RWPE1 (cell line): Measurements from ENCODE around the gene GUK1.
A peak's percentile ranks its signal among the peaks of the same experiment; 100 is the strongest.

Source experiments
- CTCF ChIA-PET: fragments of 350-600 bp; sonication (Branson Sonifier 250); formaldehyde crosslinking; extraction: SDS; loops from one replicate; lab custom pipeline; 2021; lab: Yijun Ruan, JAX
- POLR2A ChIA-PET: fragments of 400-600 bp; formaldehyde crosslinking; extraction: SDS; loops from one replicate; lab custom pipeline; 2020; ENCODE audit warnings: antibody characterized with exemption; ENCODE audit not compliant: low non-redundant PET; lab: Yijun Ruan, JAX
- DNase-seq: peaks from one replicate; pipeline ENCODE4 v3.0.0; 2012; ENCODE audit warnings: low spot score
- H3K27ac ChIP-seq: fragments of 450-650 bp; 2 replicates; pipeline ENCODE4 v1.5.1; 2017
- TF ChIP-seq, protein P1 (sequence below): fragments of 450-650 bp; conservative IDR thresholded peaks from 2 replicates; pipeline ENCODE4 v1.5.1; 2017; ENCODE audit warnings: low read depth, mild to moderate bottlenecking

GUK1 gene

DNA sequence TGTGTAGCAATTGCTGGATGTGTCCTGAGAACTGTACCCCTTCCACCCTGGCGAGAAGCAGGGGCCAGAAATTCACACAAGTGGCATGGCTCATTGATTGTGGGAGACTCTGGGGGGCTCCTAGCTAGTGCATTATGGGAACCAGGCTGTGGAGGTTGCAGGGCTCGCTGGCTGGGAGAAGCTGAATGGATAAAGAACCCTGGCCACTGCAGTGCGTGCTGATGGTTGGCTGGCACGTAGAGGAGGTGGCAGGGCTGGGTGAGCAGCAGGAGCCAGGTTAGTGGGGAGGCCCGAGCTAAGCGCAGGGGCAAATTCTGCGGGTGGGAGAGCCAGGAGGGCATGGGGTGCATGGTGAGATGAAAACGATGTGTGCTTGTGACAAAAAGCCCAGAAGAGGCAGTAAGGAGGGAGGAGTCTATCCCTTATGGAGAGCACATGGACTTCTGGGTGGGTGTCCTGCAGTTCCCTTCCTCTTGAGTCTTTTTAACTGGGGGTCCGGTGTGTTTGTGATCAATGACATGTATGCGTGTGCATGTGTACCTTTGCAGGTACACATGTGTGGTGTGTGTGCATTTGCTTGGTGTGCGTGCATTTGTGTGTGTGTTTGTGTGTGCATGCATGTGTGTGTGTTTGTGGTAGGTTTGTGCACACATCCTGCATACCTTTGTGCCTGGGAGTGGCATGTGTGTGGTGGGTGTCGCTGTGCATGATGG is 3.6 kb downstream of the GUK1 start:
- POLR2A ChIA-PET: interaction anchor here (0.9 kb wide), 1 partner anchor 22 kb away, joined by 3 read pairs; the partner anchor contains the start of gene IBA57
- H3K27ac ChIP-seq: peak overlapping the region; percentile 100
- no peak for DNase-seq
- TF ChIP-seq, protein P1, sequence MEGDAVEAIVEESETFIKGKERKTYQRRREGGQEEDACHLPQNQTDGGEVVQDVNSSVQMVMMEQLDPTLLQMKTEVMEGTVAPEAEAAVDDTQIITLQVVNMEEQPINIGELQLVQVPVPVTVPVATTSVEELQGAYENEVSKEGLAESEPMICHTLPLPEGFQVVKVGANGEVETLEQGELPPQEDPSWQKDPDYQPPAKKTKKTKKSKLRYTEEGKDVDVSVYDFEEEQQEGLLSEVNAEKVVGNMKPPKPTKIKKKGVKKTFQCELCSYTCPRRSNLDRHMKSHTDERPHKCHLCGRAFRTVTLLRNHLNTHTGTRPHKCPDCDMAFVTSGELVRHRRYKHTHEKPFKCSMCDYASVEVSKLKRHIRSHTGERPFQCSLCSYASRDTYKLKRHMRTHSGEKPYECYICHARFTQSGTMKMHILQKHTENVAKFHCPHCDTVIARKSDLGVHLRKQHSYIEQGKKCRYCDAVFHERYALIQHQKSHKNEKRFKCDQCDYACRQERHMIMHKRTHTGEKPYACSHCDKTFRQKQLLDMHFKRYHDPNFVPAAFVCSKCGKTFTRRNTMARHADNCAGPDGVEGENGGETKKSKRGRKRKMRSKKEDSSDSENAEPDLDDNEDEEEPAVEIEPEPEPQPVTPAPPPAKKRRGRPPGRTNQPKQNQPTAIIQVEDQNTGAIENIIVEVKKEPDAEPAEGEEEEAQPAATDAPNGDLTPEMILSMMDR: no peak
- CTCF ChIA-PET: no interaction called here

DNA sequence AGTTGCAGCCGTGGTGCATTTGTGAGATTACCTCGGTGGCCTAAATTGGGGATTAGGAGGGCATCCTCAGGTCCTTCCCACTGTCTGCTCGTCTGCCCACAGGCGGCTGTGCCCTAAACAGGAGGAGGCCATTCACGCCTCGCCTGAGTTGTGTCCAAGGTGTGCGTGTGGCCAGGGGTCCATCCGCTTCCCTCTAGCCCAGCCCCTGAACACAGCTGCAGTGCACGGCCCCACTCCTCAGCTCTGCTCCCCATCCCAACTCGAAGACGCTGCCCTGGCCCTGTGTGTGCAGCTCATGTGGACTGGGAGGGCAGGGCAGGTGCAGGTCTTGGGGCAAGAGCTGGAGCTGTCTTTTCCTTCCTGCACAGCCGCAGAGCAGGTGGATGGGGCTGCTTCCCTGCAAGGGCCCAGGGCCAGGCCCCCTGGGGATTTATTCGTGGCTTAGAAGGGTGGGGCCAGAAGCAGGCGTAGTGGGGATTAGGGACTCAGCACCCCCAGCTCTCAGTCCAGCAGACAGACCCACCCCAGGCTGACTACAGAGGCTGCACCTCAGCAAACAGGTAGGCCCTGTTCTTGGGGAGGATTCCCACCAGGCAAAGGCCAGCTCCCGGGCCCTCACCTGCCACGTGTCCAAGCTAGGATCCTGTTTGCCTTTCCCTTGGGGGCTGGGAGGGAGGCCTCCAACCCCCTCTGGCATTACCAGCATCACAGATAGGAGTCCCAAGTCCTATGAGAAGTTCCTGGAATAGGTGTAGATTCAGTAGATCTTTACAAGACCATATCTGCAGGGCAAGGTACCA is 4.3 kb downstream of the GUK1 start:
- TF ChIP-seq, protein P1: no peak
- peak overlapping the region; percentile 100 for H3K27ac ChIP-seq
- CTCF ChIA-PET: no interaction called here
- DNase-seq: no peak
- POLR2A ChIA-PET: no interaction called here

DNA sequence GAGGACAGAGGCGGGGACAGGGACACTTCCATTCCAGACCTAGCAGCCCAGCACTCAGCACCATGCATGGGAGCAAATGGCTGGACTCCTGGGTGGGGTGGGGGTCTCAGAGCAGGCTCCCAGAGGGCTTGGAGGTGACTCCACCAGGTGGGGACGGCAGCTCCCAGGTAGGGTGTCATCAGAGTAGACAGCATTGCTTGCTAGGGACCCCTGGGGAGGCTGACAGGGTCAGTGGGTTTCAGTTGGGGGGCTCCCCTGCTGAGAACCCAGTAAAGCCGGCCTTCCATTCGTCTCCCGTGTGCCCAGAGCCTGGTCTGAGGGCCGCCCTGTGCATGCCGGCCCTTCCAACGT is 4.9 kb downstream of the GUK1 start:
- peak overlapping the region; percentile 100 for H3K27ac ChIP-seq
- TF ChIP-seq, protein P1: no peak
- no peak for DNase-seq
- CTCF ChIA-PET: no interaction called here
- POLR2A ChIA-PET: no interaction called here

DNA sequence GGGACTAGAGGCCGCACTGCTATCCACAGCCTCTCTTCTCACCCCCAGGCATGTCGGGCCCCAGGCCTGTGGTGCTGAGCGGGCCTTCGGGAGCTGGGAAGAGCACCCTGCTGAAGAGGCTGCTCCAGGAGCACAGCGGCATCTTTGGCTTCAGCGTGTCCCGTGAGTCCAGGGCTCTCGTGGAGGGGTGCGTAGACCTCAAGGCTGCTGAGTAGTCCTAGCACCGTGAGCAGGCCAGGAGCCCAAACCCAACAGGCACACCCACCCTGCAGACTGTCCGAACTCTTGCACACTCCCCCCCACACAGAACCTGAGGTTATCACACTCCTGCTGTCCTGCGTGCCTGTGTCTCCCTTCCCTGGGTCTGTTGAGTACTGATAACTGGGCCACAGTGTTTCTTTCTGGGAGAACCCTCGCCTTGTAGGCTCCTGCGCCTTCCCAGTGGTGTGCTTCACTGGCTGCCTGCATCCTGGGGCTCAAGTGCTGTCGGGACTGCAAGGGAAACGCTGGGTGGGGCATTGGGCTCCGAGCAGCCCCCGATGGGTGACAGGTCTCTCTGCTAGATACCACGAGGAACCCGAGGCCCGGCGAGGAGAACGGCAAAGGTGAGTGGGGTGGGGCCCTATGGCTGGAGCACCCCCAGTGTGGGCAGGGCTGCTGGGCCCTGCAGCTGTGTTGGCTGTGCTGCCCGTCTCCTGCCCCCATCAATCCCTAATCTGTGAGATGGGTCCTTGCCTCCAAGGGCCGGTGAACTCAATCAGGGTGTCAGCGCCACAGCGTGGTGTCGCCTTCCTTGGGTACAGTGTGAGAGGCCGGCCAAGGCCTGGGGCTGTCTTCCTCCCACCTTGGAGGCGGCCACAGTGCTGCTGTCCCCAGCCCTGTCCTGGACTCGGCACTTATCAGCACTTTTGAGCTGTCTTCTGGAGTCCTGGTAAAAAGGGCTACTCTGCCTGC is 5.7 kb downstream of the GUK1 start:
- TF ChIP-seq, protein P1: no peak
- DNase-seq: no peak
- H3K27ac ChIP-seq: peak overlapping the region; percentile 100
- ChIA-PET CTCF (no interaction called here), POLR2A (no interaction called here)

DNA sequence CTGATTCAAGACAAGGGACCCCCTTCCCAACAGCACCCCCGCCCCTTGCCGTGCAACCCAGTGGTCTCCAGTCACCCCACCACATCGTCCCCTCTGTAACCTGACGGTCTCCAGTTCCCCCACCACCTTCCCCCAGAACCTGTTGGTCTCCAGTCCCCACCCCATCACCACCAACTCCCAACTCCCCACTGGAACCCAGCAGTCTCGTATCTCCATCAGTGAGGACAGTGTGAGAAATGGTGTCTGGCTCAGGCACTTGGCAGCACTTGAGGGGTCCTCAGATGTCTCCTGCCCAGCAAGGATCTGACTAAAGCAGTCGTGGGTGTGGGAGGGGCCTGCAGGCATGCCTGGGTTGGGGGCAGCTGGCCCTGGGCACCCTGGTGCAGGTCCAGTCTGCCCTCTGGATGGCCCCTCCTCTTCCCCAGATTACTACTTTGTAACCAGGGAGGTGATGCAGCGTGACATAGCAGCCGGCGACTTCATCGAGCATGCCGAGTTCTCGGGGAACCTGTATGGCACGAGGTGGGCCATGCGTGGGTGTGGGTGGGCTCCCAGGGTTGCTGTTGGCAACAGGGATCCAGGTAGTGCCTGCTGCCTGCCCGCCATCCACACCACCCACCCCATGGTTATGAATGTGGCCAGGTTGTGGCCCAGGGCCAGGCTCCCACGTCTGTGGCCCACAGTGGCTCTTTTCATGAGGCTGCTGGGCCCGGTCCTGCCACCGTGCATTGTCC is 6.5 kb downstream of the GUK1 start:
- ChIA-PET POLR2A (no interaction called here), CTCF (no interaction called here)
- DNase-seq: no peak
- TF ChIP-seq, protein P1: no peak
- peak overlapping the region; percentile 100 for H3K27ac ChIP-seq
